GM21576 (cell line): ENCODE results near the gene CHAC2.
"Not testable (repeated sequence)": the region's sequence is repeated elsewhere in the genome, so short reads cannot be mapped to it uniquely, and the experiment has no call there.

Source experiments
- ATAC-seq: cut with Tn5 transposase; IDR thresholded peaks from one replicate; pipeline ENCODE4 v1.9.1; 2021; ENCODE audit warnings: mild to moderate bottlenecking, moderate library complexity; ENCODE audit not compliant: unreplicated experiment

The CHAC2 gene

DNA sequence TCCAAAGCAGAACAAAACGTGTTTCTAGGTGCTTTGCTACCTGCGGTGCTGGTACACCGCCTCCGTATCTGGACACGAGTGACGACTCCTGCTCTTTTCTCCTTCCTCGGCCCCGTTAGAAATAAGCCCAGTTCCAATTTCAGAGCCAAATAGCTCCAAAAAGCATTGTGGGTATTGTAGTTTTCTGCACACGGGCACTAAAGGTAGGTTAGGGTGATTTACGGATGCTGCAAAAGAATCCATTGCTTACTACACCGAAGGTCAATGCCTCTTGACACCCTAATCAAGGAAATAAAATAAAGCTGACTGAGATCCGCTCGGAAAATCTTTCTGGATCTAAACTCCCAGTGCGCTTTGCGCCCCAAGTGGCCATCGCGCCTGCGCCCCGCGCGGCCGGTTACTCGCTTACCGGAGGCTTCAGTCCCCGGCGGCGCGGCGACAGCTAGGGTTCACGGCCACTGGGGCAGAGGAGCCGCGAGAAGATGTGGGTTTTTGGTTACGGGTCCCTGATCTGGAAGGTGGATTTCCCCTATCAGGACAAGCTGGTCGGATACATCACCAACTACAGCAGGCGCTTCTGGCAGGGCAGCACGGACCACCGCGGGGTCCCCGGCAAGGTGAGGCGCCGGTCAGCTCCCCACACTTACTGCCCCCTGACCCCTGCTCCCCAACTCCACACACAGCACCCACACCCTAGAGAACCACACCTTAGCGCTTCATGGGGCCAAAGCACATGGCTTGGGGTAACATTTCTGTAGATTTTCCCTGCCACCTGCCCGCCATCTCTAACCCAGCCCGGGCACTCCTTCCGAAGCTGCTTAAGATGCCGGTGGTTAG, at the start of gene CHAC2:
Gene CHAC2 (plus strand): TSS at position 400 of the 837 bp plus-strand sequence. CDS start 83 bp downstream, at position 483.
- ATAC-seq, result peak; percentile 91

DNA sequence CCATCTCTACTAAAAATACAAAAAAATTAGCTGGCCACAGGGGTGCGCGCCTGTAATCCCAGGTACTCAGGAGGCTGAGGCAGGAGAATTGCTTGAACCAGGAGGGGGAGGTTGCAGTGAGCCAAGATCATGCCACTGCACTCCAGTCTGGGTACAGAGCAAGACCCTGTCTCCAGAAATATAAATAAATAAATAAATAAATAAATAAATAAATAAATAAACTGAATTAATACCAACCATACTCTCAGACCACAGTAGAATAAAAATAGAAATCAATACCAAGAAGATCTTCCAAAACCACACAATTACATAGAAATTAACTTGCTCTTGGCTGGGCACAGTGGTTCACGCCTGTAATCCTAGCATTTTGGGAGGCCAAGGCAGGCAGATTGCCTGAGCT, 46.7 kb upstream of the CHAC2 start:
- not testable (repeated sequence) for ATAC-seq

DNA sequence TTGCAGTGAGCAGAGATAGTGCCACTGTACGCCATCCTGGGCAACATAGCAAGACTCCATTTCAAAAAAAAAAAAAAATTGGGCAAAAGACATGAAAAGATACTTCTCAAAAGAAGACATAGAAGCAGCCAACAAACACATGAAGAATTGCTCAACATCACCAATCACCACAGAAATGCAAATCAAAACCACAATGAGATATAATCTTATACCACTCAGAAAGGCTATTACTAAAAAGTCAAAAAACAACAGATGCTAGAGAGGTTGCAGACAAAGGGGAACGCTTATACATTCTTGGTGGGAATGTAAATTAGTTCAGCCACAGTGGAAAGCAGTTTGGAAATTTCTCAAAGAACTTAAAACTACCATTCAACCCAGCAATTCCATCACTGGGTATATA, 43.1 kb upstream of the CHAC2 start:
- no peak for ATAC-seq

DNA sequence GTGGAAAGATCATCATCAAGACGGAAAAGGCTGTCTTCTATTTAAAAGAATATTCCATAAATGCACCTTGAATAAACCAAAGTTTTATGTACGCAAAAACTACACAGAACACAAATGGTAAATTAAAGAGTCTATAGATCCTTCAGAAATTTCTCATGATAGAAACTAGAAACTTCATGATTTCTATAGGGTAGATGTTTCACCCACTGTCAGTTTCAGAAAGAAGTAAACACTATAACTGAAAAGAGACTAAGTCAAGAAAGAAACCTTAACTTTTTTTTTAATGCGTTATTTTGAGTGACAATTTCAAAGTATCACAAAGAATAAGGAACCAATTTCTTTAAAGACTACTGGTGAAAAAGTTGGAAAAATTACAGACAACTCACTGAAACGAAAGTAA, 41.9 kb upstream of the CHAC2 start:
- ATAC-seq, result no peak

DNA sequence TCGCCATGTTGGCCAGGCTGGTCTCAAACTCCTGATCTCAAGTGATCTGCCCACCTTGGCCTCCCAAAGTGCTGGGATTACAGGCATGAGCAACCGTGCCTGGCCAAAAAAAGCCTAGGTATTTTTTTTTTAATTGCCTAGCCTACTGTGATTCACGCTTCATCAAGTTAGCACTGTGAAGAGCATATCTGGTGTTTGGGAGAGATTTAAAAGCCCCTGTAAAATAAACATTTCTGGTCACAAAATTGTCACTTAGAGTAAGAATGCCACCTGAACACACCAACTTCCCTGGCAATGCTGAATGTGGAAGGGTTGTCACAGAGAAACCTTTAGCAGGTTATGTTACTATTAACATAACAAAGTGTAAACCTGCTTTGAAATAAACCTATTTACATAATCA, 39.7 kb upstream of the CHAC2 start:
- ATAC-seq, result no peak

DNA sequence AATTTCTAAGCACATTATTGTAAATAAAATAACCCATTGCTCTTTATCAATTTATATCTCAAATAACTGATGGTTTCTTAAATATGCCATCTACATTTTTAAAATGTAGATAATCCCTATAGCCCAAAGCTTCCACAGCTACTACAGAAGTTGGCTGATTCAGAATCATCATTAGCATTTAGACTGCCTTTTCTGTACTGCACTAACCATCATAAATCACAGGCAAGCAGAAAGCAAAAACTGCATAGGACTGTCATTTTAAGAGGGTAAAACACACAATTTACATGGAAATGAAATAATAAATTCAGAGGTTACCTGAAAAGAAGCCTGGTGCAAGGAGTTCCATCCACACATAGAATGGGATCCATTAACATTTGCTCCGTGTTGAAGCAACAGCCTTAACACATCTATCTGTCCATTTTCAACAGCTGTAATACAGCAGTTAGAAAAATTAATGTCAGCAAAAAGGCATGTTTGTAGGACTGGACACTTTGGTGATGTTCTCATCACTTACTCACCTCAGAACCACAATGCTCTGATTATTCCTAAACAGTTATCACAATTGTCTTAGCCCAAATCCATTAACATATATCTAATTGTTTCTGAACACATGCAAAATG, 38.4 kb upstream of the CHAC2 start:
- ATAC-seq, result no peak

DNA sequence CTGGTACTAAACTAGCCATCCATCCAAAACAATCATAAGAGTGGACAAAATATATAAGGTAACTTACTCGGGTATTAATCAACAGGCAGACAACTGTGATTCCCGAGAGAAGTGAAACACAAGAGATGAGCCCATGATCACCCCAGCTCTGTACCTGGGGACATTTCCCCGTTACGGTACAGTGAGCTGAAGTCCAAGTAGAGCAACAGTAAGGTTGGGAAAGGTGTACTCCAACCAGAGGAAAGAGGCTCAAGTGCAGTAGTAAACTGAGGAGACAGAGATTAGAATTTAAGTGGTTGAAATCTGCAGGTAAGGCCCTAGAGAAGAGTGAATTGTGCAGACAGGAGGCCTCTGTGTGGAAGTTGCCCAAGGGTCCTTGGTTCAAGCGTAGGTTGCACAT, 30.5 kb upstream of the CHAC2 start:
- ATAC-seq, result no peak

DNA sequence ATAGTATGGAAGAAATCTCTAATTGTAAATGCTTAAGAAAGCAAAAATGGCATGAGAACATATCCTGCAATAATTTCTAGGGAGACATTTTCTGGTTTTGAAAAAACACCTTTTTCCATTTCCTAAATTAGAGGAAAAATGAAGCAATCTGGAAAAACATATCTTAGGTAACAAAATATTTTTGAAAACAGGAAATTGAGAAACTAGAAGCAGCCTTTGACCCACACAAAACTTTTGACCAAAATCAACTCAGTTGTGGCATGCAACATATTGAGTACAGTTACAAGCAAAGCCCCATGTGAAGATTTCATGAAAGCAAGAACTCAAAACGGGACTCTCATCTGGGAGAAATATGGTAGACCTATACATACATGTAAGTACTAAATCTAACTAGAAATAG, 28.6 kb upstream of the CHAC2 start:
- no peak for ATAC-seq

DNA sequence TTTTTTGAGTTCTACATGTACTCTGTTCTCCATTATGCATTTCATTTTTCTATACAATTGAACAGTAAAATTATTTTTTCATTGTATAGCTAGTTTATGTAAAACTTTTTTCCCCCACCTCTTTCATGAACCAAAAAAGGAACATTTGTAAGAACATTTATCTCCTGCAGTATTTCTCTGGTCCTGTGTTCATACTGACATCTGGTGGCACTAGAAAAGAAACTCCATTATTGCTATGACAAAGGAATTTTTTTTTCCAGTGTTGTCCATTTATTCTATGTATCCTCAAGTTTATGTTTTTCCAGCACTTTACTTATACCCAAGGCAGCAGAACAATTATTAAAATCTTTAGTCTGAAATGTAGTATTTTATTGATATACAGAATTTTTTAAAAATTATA, 27.4 kb upstream of the CHAC2 start:
- ATAC-seq, result no peak

DNA sequence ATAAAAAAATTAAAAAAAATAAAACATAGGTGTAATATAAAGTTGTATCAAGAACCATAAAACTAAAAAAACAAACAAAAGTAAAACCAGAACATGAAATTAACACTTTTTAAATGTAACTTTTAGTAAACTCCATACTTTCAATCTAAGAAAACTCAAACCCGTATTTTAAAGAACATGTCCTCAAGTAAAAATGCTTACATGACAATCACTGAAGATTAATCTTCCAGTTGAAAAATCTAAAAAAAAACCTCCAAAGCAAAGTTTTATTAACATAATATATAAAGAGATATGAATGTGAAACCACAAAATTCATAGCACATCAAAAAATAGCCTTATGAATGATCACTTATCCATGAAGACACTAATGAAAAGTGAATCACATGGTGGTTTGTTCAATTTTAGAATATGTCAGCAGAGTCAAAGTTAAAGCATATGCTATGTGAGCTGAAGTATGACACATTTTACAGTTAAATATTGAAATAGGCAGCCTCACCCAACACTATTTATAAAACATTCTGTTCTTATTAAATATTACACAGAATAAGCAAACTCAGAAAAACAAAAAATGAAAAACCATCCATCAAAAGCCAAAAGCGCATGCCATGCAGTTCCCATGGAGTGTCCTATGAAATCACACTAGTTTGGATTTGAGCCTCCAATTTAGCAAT, 23.1 kb upstream of the CHAC2 start:
- no peak for ATAC-seq

DNA sequence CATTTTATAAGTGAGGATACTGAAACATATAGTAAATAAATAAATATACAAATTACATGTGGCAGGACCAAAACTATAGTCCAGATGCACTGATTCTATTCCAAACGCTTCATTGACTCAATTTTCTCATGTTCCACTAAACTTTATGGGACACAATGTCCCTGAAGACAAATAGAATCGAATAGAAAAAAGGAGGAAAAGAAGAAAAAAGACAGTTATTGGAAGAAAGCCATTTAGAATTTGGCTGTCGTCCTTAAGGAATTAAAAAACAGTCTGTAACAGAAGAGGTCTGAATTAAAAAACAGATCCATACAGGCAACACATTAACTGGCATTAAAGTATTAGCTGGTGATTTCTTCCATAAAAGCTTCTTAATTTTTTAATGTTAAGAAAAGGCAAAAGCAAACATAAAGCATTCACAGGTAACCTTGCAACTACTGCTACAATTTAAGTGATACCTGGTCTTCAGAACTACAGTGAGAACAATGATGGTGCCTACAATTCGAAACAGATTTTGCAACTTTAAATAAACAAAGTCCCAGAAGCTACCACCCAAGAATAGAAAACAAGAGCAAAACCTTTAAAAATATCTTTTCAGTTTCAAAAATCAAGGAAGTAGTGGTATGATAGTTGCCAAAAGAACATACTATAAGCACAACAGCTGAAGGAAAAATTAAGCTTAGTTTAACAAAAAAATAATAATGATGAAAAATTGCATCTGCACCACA, 17.4 kb upstream of the CHAC2 start:
- ATAC-seq, result peak; percentile 45

DNA sequence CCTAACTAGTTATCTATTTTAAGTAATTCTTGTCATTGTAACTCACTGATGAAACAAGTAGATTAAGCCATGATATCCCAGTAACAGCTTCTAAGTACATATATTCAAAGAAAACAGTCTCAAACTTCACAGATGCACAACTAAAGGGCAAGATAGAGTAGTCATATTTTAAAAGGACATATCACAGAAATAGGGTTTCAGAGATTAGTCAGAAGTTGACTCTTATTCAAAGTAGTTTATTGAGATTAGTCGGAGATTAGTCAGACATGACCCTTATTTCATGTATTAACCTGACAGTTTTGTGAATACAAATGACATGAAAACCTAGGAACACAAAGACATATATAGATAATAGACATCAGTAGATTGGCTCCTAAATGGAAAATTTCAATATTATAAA, 15.9 kb upstream of the CHAC2 start:
- ATAC-seq, result peak; percentile 88

DNA sequence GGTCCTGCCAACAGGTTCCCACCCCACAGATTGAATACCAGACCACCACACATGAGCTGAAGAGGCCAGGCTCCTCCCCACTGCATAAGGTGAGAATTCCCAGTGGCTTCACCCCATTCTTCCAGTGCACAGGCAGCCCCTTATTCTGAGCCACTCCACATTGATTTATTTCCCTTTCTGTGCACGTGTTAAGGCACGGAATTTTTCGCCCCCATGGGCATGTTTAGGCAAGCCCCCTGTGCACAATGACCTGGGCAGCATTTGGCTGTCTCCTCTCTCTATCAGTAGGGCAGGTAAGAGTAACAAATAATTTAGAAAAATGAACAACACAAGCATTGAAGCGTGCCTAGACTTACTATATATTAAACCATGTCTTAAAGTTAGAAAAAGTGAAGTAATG, 15.2 kb upstream of the CHAC2 start:
- ATAC-seq, result no peak

DNA sequence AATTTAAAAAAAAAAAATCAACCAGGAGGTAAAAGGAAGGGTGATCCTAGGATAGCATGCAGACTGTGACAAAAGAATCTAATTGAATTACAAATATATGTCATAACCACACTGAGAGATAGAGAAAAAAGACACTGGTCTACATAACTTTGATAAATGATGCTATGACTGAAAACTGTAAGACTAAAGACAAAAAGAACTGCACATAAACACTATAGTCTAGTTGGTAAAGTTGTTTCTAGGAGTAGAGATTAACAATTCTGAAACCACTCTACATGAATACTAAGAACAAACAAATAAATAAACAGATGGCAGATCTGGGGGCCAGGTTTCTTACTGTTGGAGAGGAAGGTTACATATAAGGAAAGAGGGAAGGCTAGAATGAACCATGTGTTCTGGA, 14.6 kb upstream of the CHAC2 start:
- no peak for ATAC-seq

DNA sequence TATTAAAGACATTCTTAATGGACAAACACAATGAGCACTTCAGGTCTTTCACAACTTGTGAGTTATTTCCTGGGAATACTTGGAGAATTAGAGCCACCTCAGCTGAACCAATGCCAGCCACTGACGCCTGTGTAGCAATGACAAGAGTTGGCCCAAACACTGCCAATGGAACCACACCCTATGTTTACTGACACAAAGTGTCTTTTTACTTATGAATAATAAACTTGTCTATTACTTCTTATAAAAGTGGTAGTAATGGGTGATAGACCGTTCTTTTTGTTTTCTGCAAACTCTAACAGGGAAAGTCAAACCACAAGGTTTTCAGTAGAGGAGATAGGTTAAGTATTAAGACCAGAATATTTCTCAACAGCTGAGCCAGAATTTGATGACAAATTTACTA, 12.5 kb upstream of the CHAC2 start:
- no peak for ATAC-seq

DNA sequence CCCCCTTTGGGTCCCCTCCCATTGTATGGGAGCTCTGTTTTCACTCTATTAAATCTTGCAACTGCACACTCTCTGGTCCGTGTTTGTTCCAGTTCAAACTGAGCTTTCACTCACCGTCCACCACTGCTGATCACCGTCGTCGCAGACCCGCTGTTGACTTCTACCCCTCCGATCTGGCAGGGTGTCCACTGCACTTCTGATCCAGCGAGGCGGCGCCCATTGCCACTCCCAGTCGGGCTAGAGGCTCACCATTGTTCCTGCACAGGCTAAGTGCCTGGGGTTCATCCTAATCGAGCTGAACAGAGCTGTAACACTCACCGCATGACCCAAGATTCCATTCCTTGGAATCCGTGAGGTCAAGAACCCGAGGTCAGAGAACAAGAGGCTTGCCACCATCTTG, 11.0 kb upstream of the CHAC2 start:
- no peak for ATAC-seq

DNA sequence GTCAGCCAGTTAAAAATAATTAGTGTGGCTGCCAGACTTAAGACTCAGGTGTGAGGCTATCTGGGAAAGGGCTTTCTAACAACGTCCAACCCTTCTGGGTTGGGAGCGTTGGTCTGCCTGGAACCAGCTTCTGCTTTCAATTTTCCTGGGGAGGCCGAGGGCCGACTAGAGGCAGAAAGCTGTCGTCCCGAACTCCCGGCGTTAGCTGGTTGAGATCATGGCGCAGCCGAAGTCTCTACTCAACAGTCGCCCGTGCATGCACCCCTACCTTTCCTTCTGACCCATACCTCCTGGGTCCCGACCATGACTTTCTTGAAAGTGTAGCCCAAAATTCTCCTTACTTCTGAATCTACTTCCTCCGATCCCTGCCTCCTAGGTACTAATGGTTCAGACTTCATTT, 10.4 kb upstream of the CHAC2 start:
- ATAC-seq, result not testable (repeated sequence)

DNA sequence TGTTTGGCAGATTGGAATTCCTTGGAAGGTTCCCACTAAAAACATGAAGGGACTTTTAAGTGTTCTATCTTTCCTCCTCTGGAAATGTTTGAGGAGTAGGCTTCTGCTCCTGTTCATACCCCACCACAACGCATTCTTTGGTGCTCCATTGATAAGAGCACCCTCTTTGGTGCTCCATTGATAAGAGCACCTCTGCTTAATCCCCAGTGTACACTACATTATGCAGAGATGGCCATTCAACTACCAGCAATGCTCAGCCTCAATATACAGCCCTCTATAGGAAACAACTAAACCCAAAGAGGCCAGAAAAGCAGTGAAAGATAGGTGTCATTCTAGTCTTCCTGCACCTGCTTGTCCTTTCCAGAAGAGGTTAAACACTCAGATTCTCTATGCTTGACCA, 1.8 kb upstream of the CHAC2 start:
- ATAC-seq, result no peak

DNA sequence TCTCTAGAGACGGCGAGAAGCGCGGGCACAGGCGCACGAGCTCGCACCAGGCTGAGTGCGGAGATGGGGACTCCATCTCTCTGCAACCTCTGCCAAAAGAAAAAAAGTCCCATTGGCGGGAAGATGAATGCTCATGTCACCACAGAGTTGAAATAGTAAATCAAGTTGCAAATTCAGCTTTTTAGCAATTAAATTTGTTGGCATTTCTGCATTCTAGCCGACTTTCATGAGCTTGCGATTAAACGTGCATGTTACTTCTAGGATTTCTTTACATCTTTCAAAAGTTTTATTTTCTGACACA, 588 bp downstream of the CHAC2 start:
- ATAC-seq, result peak; percentile 46

DNA sequence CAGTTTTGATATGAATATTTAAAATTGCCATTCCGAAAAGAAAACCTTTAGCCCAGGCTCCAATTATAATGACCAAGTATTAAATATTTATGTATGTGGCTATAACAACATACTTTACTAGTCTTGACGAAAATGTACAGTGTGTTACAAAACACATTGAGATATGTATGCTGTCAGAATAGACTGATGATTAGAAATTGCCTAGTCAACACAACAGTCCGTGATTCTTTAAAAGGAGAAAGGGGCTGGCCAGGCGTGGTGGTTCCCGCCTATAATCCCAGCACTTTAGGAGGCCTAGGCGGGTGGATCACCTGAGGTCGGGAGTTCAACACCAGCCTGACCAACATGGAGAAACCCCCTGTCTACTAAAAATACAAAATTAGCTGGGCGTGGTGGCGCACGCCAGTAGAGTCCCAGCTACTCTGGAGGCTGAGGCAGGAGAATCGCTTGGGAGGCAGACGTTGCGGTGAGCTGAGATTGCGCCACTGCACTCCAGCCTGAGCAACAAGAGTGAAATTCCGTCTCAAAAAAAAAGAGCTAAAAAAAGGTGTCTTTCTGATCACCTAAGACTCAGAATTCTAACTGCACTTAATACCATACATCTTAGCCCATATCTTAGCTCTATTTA, 1.8 kb downstream of the CHAC2 start:
- ATAC-seq, result no peak

DNA sequence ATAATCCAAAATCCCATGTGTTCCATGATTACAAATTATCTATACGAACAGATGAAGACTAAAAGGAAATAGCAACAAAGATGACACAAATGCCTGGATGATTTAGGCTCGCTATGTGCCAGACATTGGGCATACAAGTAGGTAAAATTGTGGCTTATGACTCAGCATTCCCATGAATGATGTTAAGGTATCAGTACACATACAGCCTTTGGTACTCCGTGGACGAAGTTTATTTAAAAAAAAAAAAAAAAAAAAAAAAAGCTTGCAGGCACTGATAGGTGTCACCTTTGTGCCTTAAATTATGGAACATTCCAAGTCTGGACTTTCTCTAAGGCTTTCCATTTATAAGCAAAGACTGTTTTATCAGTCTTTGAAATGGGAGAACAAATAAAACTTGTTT, 2.7 kb downstream of the CHAC2 start:
- ATAC-seq, result no peak
